Epithelial cell of esophagus (primary cell): ENCODE measurements around the gene ACOT12.
"Not testable (repeated sequence)": the region's sequence is repeated elsewhere in the genome, so short reads cannot be mapped to it uniquely, and the experiment has no call there.

Experiments
- DNase-seq: peaks from one replicate; pipeline ENCODE4 v3.0.0; 2010; ENCODE audit warnings: low read depth
- H3K4me3 ChIP-seq: 2 replicates; pipeline ENCODE4 v1.5.1; 2011; ENCODE audit warnings: mild to moderate bottlenecking, low read length, control low read depth
- TF ChIP-seq, protein P1 (sequence below): IDR thresholded peaks from 2 replicates; pipeline ENCODE4 v1.5.1; 2011; ENCODE audit warnings: low read depth, mild to moderate bottlenecking, low read length, control low read depth, inconsistent platforms; ENCODE audit not compliant: insufficient read depth; ENCODE audit errors: missing control alignments

ACOT12 gene

DNA sequence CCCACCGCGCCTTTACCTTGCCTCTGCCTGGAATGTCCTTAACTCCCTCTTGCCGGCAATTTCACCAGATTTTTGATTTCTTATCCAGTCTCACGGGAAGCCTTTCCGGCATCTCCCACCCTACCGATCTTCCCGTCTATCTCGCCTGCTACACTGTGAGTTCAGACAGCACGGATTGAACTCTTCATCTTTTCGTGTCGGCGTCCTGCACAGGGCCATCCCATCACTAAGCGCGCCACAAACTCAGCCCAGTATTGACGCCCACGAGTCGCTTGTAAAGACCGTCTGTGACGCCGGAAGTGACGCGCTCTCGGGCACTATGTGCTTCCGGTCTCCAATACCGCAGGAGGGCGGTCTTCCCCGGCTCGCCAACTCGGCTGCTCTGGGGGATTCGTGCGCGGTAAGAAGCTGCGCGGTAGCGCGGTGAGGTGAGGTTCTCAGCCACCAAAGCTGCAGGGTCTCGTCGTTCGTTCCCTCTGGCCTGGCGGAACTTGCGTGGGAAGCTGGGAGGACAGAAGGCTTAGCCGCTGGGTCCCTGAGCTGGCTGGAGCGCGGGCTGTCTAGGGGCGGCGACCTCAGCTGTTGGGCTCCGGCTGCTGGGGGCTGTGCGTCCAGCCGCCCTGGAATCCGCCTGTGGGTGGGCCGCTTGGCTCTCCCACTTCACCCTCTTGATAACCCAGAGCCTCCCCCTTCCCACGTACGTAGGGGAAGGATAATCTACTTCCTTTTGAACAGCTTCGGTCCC lies 92.5 kb downstream of the ACOT12 start, which contains the start of gene ZCCHC9:
TSS of gene ZCCHC9 (plus strand) at position 317 of the 745 bp plus-strand sequence. CDS start 3,171 bp downstream, outside the sequence.
- peak; percentile 96 for DNase-seq
- TF ChIP-seq, protein P1, sequence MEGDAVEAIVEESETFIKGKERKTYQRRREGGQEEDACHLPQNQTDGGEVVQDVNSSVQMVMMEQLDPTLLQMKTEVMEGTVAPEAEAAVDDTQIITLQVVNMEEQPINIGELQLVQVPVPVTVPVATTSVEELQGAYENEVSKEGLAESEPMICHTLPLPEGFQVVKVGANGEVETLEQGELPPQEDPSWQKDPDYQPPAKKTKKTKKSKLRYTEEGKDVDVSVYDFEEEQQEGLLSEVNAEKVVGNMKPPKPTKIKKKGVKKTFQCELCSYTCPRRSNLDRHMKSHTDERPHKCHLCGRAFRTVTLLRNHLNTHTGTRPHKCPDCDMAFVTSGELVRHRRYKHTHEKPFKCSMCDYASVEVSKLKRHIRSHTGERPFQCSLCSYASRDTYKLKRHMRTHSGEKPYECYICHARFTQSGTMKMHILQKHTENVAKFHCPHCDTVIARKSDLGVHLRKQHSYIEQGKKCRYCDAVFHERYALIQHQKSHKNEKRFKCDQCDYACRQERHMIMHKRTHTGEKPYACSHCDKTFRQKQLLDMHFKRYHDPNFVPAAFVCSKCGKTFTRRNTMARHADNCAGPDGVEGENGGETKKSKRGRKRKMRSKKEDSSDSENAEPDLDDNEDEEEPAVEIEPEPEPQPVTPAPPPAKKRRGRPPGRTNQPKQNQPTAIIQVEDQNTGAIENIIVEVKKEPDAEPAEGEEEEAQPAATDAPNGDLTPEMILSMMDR: peak; percentile 38
- peak within 1 kb of the TSS; percentile 89 for H3K4me3 ChIP-seq

DNA sequence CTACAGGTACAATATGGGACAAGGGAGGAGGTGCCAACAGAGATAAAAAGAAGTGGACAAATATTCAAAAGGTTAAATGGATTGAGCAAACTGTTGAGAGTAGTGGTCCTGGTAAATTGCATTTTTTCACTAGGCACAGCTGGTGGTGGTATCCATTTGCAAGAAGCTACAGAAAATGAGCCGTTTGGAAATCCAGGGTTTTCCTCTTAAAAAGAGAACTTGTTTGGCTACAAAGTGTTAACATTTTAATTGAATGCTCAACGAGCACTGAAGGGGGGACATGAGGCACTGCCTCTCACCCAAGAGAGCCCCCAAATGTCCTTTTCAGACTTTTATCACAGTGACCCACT lies 93.0 kb downstream of the ACOT12 start:
- TF ChIP-seq, protein P1: no peak
- peak overlapping the region; percentile 89 for H3K4me3 ChIP-seq
- peak; percentile 3 for DNase-seq

DNA sequence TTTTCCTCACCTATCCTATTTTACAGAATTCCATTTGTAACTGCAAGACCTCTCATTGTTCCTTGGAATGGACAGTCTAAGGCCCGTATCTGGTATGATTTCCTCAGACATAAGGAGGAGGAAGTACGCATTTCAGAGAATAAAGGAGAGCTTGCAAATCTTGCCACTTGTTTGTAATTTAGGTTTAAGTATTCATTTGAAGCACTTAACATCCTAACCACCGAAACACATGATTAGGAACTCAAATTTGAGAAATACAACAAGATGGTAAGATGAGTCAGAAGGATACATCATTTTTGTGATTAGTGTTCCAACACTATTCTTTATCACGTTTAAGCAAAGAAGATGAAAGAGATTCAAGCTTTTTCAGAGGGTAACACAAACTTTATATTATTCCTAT lies 96.4 kb downstream of the ACOT12 start:
- TF ChIP-seq, protein P1: no peak
- DNase-seq: no peak
- no peak overlapping the region for H3K4me3 ChIP-seq

DNA sequence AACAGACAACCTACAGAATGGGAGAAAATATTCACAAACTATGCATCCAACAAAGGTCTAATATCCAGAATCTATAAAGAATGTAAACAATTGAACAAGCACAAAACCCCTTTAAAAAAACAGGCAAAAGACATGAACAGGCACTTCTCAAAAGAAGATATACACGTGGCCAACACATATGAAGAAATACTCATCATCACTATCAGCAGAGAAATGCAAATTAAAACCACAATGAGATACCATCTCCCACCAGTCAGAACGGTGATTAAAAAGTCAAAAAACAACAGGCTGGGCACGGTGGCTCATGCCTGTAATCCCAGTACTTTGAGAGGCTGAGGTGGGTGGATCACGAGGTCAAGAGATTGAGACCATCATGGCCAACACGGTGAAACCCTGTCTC lies 99.9 kb downstream of the ACOT12 start:
- not testable (repeated sequence) for DNase-seq, H3K4me3 ChIP-seq

DNA sequence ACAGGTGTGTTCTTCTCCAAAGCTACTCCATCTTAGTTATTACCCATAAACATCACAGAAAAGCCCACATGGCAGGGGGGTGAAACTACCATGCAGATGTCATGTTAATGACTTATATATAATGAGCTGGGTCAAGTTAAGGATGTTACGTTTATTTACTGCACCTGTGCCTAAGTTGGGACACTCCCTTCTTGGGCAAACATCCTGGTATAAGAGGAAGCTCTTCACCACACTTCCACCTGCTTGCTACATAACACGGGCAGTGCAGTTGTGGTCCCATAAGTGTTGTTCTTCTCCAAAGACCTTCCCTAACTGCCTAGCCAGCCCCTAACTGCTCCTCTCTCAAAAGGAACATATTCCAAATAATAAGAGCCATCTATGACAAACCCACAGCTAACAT lies 101.8 kb downstream of the ACOT12 start:
- no peak overlapping the region for H3K4me3 ChIP-seq
- DNase-seq: no peak
- TF ChIP-seq, protein P1: no peak

DNA sequence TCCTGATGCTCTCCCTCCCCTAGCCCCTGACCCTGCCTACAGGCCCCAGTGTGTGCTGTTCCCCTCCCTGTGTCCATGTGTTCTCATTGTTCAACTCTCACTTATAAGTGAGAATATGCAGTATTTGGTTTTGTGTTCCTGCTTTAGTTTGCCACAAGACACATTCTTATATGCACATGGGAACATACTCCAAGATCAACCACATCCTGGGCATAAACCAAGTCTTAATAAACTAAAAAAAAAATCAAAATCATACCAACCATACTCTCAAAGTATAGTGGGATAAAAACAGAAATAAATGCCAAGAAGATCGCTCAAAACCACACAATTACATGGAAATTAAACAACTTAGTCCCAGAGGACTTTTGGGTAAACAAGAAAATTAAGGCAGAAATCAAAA lies 103.8 kb downstream of the ACOT12 start:
- no peak overlapping the region for H3K4me3 ChIP-seq
- DNase-seq: no peak
- TF ChIP-seq, protein P1: no peak

DNA sequence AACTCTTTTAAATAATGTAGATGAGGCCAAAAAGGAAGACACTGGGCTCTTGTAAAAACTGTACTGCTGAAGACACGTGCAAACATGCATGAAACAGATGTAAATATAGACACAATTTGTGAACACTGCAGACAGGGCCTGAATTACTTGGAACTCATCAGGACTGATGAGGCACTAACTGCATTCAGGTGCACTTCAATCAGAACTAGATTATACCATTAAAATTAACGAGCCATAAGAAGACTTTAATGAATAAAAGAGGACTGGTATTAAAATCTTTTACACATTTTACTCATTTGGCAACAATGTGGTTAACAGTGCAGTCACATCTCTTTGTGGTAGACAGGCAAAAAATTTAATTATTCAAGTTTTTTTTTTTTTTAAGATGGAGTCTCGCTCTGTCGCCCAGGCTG lies 105.9 kb downstream of the ACOT12 start:
- DNase-seq: no peak
- no peak overlapping the region for H3K4me3 ChIP-seq
- TF ChIP-seq, protein P1: no peak
